Neural progenitor cell (in vitro differentiated cells): Measurements from ENCODE around the gene RGS7. TPM values are rescaled to one million over a fixed set of nuclear protein-coding genes. Genes with fewer than 3 reads are reported as not detected.

Experiments used
- DNase-seq: peaks from one replicate; pipeline ENCODE4 v3.0.0-alpha.2; 2016; ENCODE audit warnings: low spot score
- H2AFZ ChIP-seq: fragments of 200-600 bp; sonication (generic); replicated peaks from 2 replicates; pipeline ENCODE4 v1.6.1; 2016; ENCODE audit warnings: antibody characterized with exemption
- H3F3A ChIP-seq: fragments of 200-600 bp; sonication (generic); 2 replicates; pipeline ENCODE4 v1.6.1; 2016; ENCODE audit warnings: antibody characterized with exemption, low read depth
- H3K27ac ChIP-seq: fragments of 200-600 bp; sonication (generic); 2 replicates; pipeline ENCODE4 v1.5.1; 2016; ENCODE audit warnings: mild to moderate bottlenecking
- H3K27me3 ChIP-seq: fragments of 200-600 bp; sonication (generic); 2 replicates; pipeline ENCODE4 v1.6.1; 2016; ENCODE audit warnings: mild to moderate bottlenecking, moderate library complexity
- H3K36me3 ChIP-seq: fragments of 200-600 bp; sonication (generic); 2 replicates; pipeline ENCODE4 v1.5.1; 2016
- H3K4me1 ChIP-seq: fragments of 200-600 bp; sonication (generic); 2 replicates; pipeline ENCODE4 v1.6.1; 2016; ENCODE audit warnings: mixed run types
- H3K4me2 ChIP-seq: fragments of 200-600 bp; sonication (generic); 2 replicates; pipeline ENCODE4 v1.6.1; 2016
- H3K4me3 ChIP-seq: fragments of 200-600 bp; sonication (generic); 2 replicates; pipeline ENCODE4 v1.5.1; 2016
- H3K79me2 ChIP-seq: fragments of 200-600 bp; sonication (generic); 2 replicates; pipeline ENCODE4 v1.6.1; 2016; ENCODE audit warnings: low read depth
- H3K9ac ChIP-seq: fragments of 200-600 bp; sonication (generic); 2 replicates; pipeline ENCODE4 v1.6.1; 2016
- H3K9me3 ChIP-seq: fragments of 200-600 bp; sonication (generic); 2 replicates; pipeline ENCODE4 v1.5.1; 2016; ENCODE audit warnings: low read depth
- H4K20me1 ChIP-seq: fragments of 200-600 bp; sonication (generic); 2 replicates; pipeline ENCODE4 v1.6.1; 2016; ENCODE audit warnings: low read depth
- H3K27ac Mint-ChIP-seq: 3 replicates; pipeline ENCODE4 v1.8.0; 2021; ENCODE audit warnings: mixed read lengths
- H3K27me3 Mint-ChIP-seq: 2 replicates; pipeline ENCODE4 v1.8.0; 2022; ENCODE audit warnings: low read depth, mild to moderate bottlenecking, inconsistent platforms, moderate library complexity, mixed read lengths; ENCODE audit not compliant: insufficient read depth
- H3K36me3 Mint-ChIP-seq: 3 replicates; pipeline ENCODE4 v1.8.0; 2021; ENCODE audit warnings: mixed read lengths
- H3K4me1 Mint-ChIP-seq: 3 replicates; pipeline ENCODE4 v1.8.0; 2021; ENCODE audit warnings: mixed read lengths
- H3K4me3 Mint-ChIP-seq: 3 replicates; pipeline ENCODE4 v1.8.0; 2021; ENCODE audit warnings: mild to moderate bottlenecking, moderate library complexity, mixed read lengths
- H3K9me3 Mint-ChIP-seq: 3 replicates; pipeline ENCODE4 v1.8.0; 2020; ENCODE audit warnings: mixed read lengths
- CTCF ChIP-seq: fragments of 200-600 bp; sonication (generic); IDR thresholded peaks from 2 replicates; pipeline ENCODE4 v1.5.1; 2017; ENCODE audit warnings: antibody characterized with exemption, mild to moderate bottlenecking
- EZH2 ChIP-seq: fragments of 200-600 bp; sonication (generic); IDR thresholded peaks from 2 replicates; pipeline ENCODE4 v1.6.1; 2017; ENCODE audit warnings: antibody characterized with exemption, mild to moderate bottlenecking, moderate library complexity
- EZH2phosphoT487 ChIP-seq: fragments of 200-600 bp; sonication (generic); IDR thresholded peaks from 2 replicates; pipeline ENCODE4 v1.6.1; 2017; ENCODE audit warnings: antibody characterized with exemption
- total RNA-seq: library from RNA; depleted of rRNA; stranded (reverse); fragments of >200 nt; gene quantifications from 2 replicates; pipeline ENCODE4 v1.2.3, GENCODE V29; 2015; ENCODE audit warnings: low replicate concordance

Gene RGS7
- total RNA-seq, 1 donor from 2014 or later, result not detected

- H3K9me3 ChIP-seq, result no peaks in the 10 kb centered on the region
- H3K36me3 Mint-ChIP-seq, result no peaks in the 10 kb centered on the region
- no peak overlapping the region for H2AFZ ChIP-seq
- H3K4me1 Mint-ChIP-seq, result peaks cover 5% of the 10 kb centered on the region
- H3K4me3 Mint-ChIP-seq, result no peak overlapping the region
- H3F3A ChIP-seq, result no peaks in the 10 kb centered on the region
- no peak overlapping the region for H3K4me3 ChIP-seq
- no peaks in the 10 kb centered on the region for H3K27me3 ChIP-seq
- no peaks in the 10 kb centered on the region for H3K9me3 Mint-ChIP-seq
- H3K4me2 ChIP-seq, result no peak overlapping the region
- H3K79me2 ChIP-seq, result no peaks in the 10 kb centered on the region
- H3K9ac ChIP-seq, result no peak overlapping the region
- no peaks in the 10 kb centered on the region for H3K4me1 ChIP-seq
- no peaks in the 10 kb centered on the region for H4K20me1 ChIP-seq
- no peak for DNase-seq
- TF ChIP-seq EZH2phosphoT487 (no peak), CTCF (no peak), EZH2 (no peak)
- no peaks in the 10 kb centered on the region for H3K27me3 Mint-ChIP-seq
- no peak overlapping the region for H3K27ac ChIP-seq
- no peaks in the 10 kb centered on the region for H3K36me3 ChIP-seq
- H3K27ac Mint-ChIP-seq, result no peak overlapping the region
Measured at GRCh38 chr1:240878631-240879030, 478.4 kb downstream of the RGS7 start.

GRCh38 chr1:240877605-240878004 lies 479.4 kb downstream of the RGS7 start:
- Histone ChIP-seq H3K4me2 (no peak overlapping the region), H4K20me1 (no peaks in the 10 kb centered on the region), H3K36me3 (no peaks in the 10 kb centered on the region), H3K27ac (no peak overlapping the region), H2AFZ (no peak overlapping the region), H3F3A (no peaks in the 10 kb centered on the region), H3K9me3 (no peaks in the 10 kb centered on the region), H3K4me1 (no peaks in the 10 kb centered on the region), H3K4me3 (no peak overlapping the region), H3K9ac (no peak overlapping the region), H3K79me2 (no peaks in the 10 kb centered on the region), H3K27me3 (no peaks in the 10 kb centered on the region)
- peaks cover 8% of the 10 kb centered on the region for H3K4me1 Mint-ChIP-seq
- no peaks in the 10 kb centered on the region for H3K36me3 Mint-ChIP-seq
- no peak overlapping the region for H3K27ac Mint-ChIP-seq
- no peak for DNase-seq
- H3K4me3 Mint-ChIP-seq, result no peak overlapping the region
- no peaks in the 10 kb centered on the region for H3K27me3 Mint-ChIP-seq
- no peaks in the 10 kb centered on the region for H3K9me3 Mint-ChIP-seq
- TF ChIP-seq CTCF (no peak), EZH2 (no peak), EZH2phosphoT487 (no peak)

GRCh38 chr1:240876071-240876470 lies 480.9 kb downstream of the RGS7 start:
- H3K9me3 Mint-ChIP-seq, result no peaks in the 10 kb centered on the region
- Histone ChIP-seq H3K4me1 (no peaks in the 10 kb centered on the region), H4K20me1 (no peaks in the 10 kb centered on the region), H3F3A (no peaks in the 10 kb centered on the region), H3K9ac (no peak overlapping the region), H2AFZ (no peak overlapping the region), H3K27me3 (no peaks in the 10 kb centered on the region), H3K27ac (no peak overlapping the region), H3K36me3 (no peaks in the 10 kb centered on the region), H3K4me3 (no peak overlapping the region), H3K79me2 (no peaks in the 10 kb centered on the region), H3K9me3 (no peaks in the 10 kb centered on the region), H3K4me2 (no peak overlapping the region)
- DNase-seq, result no peak
- no peaks in the 10 kb centered on the region for H3K27me3 Mint-ChIP-seq
- TF ChIP-seq EZH2 (no peak), CTCF (no peak), EZH2phosphoT487 (no peak)
- H3K27ac Mint-ChIP-seq, result no peak overlapping the region
- no peaks in the 10 kb centered on the region for H3K36me3 Mint-ChIP-seq
- no peak overlapping the region for H3K4me3 Mint-ChIP-seq
- peaks cover 8% of the 10 kb centered on the region for H3K4me1 Mint-ChIP-seq

DNA sequence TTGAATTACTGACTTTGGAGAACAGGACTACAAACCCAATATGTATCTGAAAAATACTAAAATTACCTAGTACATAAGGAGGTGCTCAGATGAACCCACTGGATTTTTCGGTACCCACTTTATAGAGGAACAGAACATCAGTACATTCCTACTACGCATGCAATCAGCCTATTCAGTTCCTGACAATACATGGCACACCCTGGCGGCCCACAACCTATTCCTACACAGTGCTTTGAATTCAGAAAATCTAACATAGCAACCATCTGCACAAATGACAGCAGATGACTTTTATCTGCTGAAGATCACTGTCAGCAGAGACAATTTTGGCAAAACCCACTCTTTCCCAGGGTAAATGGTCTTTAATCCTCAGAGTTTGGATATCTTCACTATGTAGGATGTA lies 487.9 kb downstream of the RGS7 start:
- no peaks in the 10 kb centered on the region for H3K36me3 Mint-ChIP-seq
- H3K27me3 Mint-ChIP-seq, result no peaks in the 10 kb centered on the region
- no peak overlapping the region for H3K4me3 Mint-ChIP-seq
- H3K9me3 ChIP-seq, result no peaks in the 10 kb centered on the region
- no peak overlapping the region for H3K27ac Mint-ChIP-seq
- no peak overlapping the region for H3K9ac ChIP-seq
- H3K4me3 ChIP-seq, result no peak overlapping the region
- H3K27me3 ChIP-seq, result no peaks in the 10 kb centered on the region
- H3K4me2 ChIP-seq, result no peak overlapping the region
- DNase-seq, result no peak
- no peaks in the 10 kb centered on the region for H3K4me1 ChIP-seq
- peaks cover 6% of the 10 kb centered on the region for H3K4me1 Mint-ChIP-seq
- H3F3A ChIP-seq, result no peaks in the 10 kb centered on the region
- no peak overlapping the region for H2AFZ ChIP-seq
- H3K27ac ChIP-seq, result no peak overlapping the region
- TF ChIP-seq CTCF (no peak), EZH2 (no peak), EZH2phosphoT487 (no peak)
- no peaks in the 10 kb centered on the region for H3K9me3 Mint-ChIP-seq
- H3K79me2 ChIP-seq, result no peaks in the 10 kb centered on the region
- H4K20me1 ChIP-seq, result no peaks in the 10 kb centered on the region
- no peaks in the 10 kb centered on the region for H3K36me3 ChIP-seq
